ENCODE measurements around the gene ALK. TPM values are rescaled to one million over a fixed set of nuclear protein-coding genes. Genes with fewer than 3 reads are reported as not detected.
"Not testable (repeated sequence)": the region's sequence is repeated elsewhere in the genome, so short reads cannot be mapped to it uniquely, and the experiment has no call there.

ALK gene
- total and polyA plus RNA-seq, 2 experiments from 2014 or later = 0.35 TPM; not detected in 1

- TF ChIP-seq, protein P1, sequence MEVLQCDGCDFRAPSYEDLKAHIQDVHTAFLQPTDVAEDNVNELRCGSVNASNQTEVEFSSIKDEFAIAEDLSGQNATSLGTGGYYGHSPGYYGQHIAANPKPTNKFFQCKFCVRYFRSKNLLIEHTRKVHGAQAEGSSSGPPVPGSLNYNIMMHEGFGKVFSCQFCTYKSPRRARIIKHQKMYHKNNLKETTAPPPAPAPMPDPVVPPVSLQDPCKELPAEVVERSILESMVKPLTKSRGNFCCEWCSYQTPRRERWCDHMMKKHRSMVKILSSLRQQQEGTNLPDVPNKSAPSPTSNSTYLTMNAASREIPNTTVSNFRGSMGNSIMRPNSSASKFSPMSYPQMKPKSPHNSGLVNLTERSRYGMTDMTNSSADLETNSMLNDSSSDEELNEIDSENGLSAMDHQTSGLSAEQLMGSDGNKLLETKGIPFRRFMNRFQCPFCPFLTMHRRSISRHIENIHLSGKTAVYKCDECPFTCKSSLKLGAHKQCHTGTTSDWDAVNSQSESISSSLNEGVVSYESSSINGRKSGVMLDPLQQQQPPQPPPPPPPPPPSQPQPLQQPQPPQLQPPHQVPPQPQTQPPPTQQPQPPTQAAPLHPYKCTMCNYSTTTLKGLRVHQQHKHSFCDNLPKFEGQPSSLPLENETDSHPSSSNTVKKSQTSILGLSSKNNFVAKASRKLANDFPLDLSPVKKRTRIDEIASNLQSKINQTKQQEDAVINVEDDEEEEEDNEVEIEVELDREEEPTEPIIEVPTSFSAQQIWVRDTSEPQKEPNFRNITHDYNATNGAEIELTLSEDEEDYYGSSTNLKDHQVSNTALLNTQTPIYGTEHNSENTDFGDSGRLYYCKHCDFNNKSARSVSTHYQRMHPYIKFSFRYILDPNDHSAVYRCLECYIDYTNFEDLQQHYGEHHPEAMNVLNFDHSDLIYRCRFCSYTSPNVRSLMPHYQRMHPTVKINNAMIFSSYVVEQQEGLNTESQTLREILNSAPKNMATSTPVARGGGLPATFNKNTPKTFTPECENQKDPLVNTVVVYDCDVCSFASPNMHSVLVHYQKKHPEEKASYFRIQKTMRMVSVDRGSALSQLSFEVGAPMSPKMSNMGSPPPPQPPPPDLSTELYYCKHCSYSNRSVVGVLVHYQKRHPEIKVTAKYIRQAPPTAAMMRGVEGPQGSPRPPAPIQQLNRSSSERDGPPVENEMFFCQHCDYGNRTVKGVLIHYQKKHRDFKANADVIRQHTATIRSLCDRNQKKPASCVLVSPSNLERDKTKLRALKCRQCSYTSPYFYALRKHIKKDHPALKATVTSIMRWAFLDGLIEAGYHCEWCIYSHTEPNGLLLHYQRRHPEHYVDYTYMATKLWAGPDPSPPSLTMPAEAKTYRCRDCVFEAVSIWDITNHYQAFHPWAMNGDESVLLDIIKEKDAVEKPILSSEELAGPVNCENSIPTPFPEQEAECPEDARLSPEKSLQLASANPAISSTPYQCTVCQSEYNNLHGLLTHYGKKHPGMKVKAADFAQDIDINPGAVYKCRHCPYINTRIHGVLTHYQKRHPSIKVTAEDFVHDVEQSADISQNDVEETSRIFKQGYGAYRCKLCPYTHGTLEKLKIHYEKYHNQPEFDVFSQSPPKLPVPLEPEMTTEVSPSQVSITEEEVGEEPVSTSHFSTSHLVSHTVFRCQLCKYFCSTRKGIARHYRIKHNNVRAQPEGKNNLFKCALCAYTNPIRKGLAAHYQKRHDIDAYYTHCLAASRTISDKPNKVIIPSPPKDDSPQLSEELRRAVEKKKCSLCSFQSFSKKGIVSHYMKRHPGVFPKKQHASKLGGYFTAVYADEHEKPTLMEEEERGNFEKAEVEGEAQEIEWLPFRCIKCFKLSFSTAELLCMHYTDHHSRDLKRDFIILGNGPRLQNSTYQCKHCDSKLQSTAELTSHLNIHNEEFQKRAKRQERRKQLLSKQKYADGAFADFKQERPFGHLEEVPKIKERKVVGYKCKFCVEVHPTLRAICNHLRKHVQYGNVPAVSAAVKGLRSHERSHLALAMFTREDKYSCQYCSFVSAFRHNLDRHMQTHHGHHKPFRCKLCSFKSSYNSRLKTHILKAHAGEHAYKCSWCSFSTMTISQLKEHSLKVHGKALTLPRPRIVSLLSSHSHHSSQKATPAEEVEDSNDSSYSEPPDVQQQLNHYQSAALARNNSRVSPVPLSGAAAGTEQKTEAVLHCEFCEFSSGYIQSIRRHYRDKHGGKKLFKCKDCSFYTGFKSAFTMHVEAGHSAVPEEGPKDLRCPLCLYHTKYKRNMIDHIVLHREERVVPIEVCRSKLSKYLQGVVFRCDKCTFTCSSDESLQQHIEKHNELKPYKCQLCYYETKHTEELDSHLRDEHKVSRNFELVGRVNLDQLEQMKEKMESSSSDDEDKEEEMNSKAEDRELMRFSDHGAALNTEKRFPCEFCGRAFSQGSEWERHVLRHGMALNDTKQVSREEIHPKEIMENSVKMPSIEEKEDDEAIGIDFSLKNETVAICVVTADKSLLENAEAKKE (CRISPR knock-in tag; IDR thresholded peaks at IDR 0.05) = no peak
Observed at GRCh38 chr2:29245742-29246382, 675.5 kb downstream of the ALK start (continued).

DNA sequence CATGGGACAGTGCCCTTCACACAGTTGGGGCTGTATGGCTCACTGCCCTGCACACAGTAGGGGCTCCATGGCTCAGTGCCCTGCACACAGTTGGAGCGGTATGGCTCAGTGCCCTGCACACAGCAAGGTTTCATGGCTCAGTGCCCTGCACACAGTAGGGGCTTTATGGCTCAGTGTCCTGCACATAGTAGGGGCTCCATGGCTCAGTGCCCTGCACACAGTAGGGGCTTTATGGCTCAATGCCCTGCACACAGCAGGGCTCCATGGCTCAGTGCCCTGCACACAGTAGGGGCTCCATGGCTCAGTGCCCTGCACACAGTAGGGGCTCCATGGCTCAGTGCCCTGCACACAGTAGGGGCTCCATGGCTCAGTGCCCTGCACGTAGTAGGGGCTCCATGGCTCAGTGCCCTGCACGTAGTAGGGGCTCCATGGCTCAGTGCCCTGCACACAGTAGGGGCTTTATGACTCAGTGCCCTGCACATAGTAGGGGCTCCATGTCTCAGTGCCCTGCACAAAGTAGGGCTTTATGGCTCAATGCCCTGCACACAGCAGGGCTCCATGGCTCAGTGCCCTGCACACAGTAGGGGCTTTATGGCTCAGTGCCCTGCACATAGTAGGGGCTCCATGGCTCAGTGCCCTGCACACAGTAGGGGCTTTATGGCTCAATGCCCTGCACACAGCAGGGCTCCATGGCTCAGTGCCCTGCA lies 676.2 kb downstream of the ALK start:
- not testable (repeated sequence) for H3K79me2 ChIP-seq (replicated peaks; ENCODE audit: insufficient read depth); DNase-seq (ENCODE audit: low spot score); H3K27ac ChIP-seq (ENCODE audit: low read depth); H3K4me2 ChIP-seq; H3F3A ChIP-seq (replicated peaks; ENCODE audit: low read depth); H3K27me3 ChIP-seq (ENCODE audit: insufficient read depth); H3K36me3 ChIP-seq (ENCODE audit: insufficient read depth); H3K9me3 Mint-ChIP-seq; H3K27ac Mint-ChIP-seq; H3K9me2 ChIP-seq (ENCODE audit: insufficient read depth); H3K4me1 ChIP-seq (ENCODE audit: insufficient read depth); H3K4me1 Mint-ChIP-seq; ATAC-seq; H4K20me1 ChIP-seq (replicated peaks; ENCODE audit: insufficient read depth); H3K27me3 Mint-ChIP-seq (ENCODE audit: insufficient read depth, low read depth, poor library complexity); H3K4me3 Mint-ChIP-seq; H2AFZ ChIP-seq; H3K4me3 ChIP-seq; H3K36me3 Mint-ChIP-seq (ENCODE audit: low read depth)
